ENCODE measurements around the gene FGF4. TPM values are rescaled to one million over a fixed set of nuclear protein-coding genes. Genes with fewer than 3 reads are reported as not detected.

The FGF4 gene
- total RNA-seq, 1 experiment from 2014 or later: 5.9 TPM

- TF ChIP-seq, protein P1, sequence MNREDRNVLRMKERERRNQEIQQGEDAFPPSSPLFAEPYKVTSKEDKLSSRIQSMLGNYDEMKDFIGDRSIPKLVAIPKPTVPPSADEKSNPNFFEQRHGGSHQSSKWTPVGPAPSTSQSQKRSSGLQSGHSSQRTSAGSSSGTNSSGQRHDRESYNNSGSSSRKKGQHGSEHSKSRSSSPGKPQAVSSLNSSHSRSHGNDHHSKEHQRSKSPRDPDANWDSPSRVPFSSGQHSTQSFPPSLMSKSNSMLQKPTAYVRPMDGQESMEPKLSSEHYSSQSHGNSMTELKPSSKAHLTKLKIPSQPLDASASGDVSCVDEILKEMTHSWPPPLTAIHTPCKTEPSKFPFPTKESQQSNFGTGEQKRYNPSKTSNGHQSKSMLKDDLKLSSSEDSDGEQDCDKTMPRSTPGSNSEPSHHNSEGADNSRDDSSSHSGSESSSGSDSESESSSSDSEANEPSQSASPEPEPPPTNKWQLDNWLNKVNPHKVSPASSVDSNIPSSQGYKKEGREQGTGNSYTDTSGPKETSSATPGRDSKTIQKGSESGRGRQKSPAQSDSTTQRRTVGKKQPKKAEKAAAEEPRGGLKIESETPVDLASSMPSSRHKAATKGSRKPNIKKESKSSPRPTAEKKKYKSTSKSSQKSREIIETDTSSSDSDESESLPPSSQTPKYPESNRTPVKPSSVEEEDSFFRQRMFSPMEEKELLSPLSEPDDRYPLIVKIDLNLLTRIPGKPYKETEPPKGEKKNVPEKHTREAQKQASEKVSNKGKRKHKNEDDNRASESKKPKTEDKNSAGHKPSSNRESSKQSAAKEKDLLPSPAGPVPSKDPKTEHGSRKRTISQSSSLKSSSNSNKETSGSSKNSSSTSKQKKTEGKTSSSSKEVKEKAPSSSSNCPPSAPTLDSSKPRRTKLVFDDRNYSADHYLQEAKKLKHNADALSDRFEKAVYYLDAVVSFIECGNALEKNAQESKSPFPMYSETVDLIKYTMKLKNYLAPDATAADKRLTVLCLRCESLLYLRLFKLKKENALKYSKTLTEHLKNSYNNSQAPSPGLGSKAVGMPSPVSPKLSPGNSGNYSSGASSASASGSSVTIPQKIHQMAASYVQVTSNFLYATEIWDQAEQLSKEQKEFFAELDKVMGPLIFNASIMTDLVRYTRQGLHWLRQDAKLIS (CRISPR knock-in tag; IDR thresholded peaks at IDR 0.05; ENCODE audit: borderline replicate concordance): no peak
- no peak for TF ChIP-seq USF1 (CRISPR knock-in tag; IDR thresholded peaks at IDR 0.05)
Observed at GRCh38 chr11:69801513-69802335, 26.6 kb upstream of the FGF4 start (continued).

- no peak overlapping the region for H3K27ac Mint-ChIP-seq
- ATAC-seq (no peak), DNase-seq (ENCODE audit: low spot score) (no peak)
- H3K36me3 Mint-ChIP-seq: no peaks in the 10 kb centered on the region
- no peaks in the 10 kb centered on the region; the same call in 1 of the 2 replicates for H3K27me3 Mint-ChIP-seq (ENCODE audit: low read depth)
- no peak for TF ChIP-seq ZNF263 (CRISPR knock-in tag; IDR thresholded peaks at IDR 0.05; ENCODE audit: low read depth)
- ChIA-PET POLR2A (interaction anchor here (0.5 kb wide), 1 partner anchor 11 kb away, joined by 6 read pairs; no protein-coding TSS in a partner anchor), CTCF (interaction anchor here (1.0 to 1.6 kb wide), 2 partner anchors 82 to 88 kb away, joined by 3 to 8 read pairs; no protein-coding TSS in a partner anchor)
- H3K4me3 Mint-ChIP-seq: no peak overlapping the region
- peaks cover 5% of the 10 kb centered on the region for H3K9me3 Mint-ChIP-seq
- no peaks in the 10 kb centered on the region for H3K4me1 Mint-ChIP-seq
Observed at GRCh38 chr11:69800278-69800677, 25.1 kb upstream of the FGF4 start.

DNA sequence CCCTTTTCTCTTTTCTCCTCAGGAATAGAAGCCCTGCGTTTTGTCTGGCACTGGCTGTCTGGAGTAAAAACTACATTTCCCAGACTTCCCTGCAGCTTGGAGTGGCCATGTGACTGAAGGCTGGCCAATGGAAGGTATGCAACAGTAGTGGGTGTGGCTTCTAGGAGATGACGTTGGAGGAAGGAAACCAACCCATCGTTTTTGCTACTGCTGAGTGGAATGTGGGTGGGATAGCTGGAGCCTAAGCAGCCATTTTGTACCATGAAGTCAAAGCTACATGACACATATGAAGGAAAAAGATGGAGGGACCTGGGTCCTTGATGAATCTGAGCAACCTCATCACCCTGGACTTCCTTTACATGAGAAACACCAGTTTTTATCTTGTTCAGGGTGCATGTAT lies 24.4 kb upstream of the FGF4 start:
- POLR2A ChIA-PET: interaction anchor here (0.5 kb wide), 1 partner anchor 12 kb away, joined by 6 read pairs; no protein-coding TSS in a partner anchor
- TF ChIP-seq CREM (CRISPR knock-in tag; IDR thresholded peaks at IDR 0.05) (no peak), STAT6 (CRISPR knock-in tag; conservative IDR thresholded peaks at IDR 0.05; ENCODE audit: low read depth) (no peak), NFATC4 (CRISPR knock-in tag; IDR thresholded peaks at IDR 0.05) (no peak), ATF3 (CRISPR knock-in tag; conservative IDR thresholded peaks at IDR 0.05) (no peak), E2F4 (CRISPR knock-in tag; IDR thresholded peaks at IDR 0.05; ENCODE audit: borderline replicate concordance, low read depth) (no peak), GTF2I (CRISPR knock-in tag; conservative IDR thresholded peaks at IDR 0.05) (peak; percentile 92), MXD4 (CRISPR knock-in tag; IDR thresholded peaks at IDR 0.05; ENCODE audit: borderline replicate concordance) (no peak), SP1 (CRISPR knock-in tag; conservative IDR thresholded peaks at IDR 0.05) (0 out of 2 replicates have a peak, but pooled peaks have one; percentile 40), ZNF396 (CRISPR knock-in tag; IDR thresholded peaks at IDR 0.05; ENCODE audit: borderline replicate concordance) (0 out of 2 replicates have a peak, but pooled peaks have one; percentile 69), USF1 (CRISPR knock-in tag; IDR thresholded peaks at IDR 0.05) (peak; percentile 95), USF2 (CRISPR knock-in tag; IDR thresholded peaks at IDR 0.05) (peak; percentile 96), RELA (CRISPR knock-in tag; IDR thresholded peaks at IDR 0.05; ENCODE audit: borderline replicate concordance) (no peak), ATF2 (CRISPR knock-in tag; IDR thresholded peaks at IDR 0.05; ENCODE audit: borderline replicate concordance, low read depth) (no peak), NFYB (CRISPR knock-in tag; conservative IDR thresholded peaks at IDR 0.05; ENCODE audit: low read depth) (peak; percentile 45)
- no peaks in the 10 kb centered on the region for H3K36me3 Mint-ChIP-seq
- H3K4me3 Mint-ChIP-seq: no peak overlapping the region
- CTCF ChIA-PET: interaction anchor here (0.7 to 2.0 kb wide), 6 partner anchors 43 to 95 kb away, joined by 3 to 12 read pairs (median 6); no protein-coding TSS in a partner anchor
- peaks cover 5% of the 10 kb centered on the region for H3K9me3 Mint-ChIP-seq
- DNase-seq (ENCODE audit: low spot score) (no peak), ATAC-seq (peak; percentile 77)
- no peaks in the 10 kb centered on the region; the same call in 1 of the 2 replicates for H3K27me3 Mint-ChIP-seq (ENCODE audit: low read depth)
- no peaks in the 10 kb centered on the region for H3K4me1 Mint-ChIP-seq
- H3K27ac Mint-ChIP-seq: no peak overlapping the region
